SK-N-SH (cell line): ENCODE results near the gene CFAP20DC.

ENCODE experiments used
- EZH2phosphoT487 ChIP-seq: fragments of 200-600 bp; sonication (generic); IDR thresholded peaks from 2 replicates; pipeline ENCODE4 v1.6.1; 2017; ENCODE audit warnings: low read depth, mixed run types, mild to moderate bottlenecking, antibody characterized with exemption, moderate library complexity, borderline replicate concordance
- FOXJ3 ChIP-seq: sonication (generic); formaldehyde crosslinking; IDR thresholded peaks from 2 replicates; pipeline ENCODE4 v1.5.1; 2020; ENCODE audit warnings: mild to moderate bottlenecking, missing genetic modification reagents
- GATA2 ChIP-seq: sonication (generic); formaldehyde crosslinking; IDR thresholded peaks from 2 replicates; pipeline ENCODE4 v1.5.0; 2020; ENCODE audit warnings: mild to moderate bottlenecking, missing genetic modification reagents
- JUND ChIP-seq: IDR thresholded peaks from 2 replicates; pipeline ENCODE4 v1.4.0; 2012
- MXI1 ChIP-seq: IDR thresholded peaks from 2 replicates; pipeline ENCODE4 v1.6.1; 2012; ENCODE audit warnings: mild to moderate bottlenecking, low read depth, low read length, improper control_type of control experiment
- NRF1 ChIP-seq: IDR thresholded peaks from 2 replicates; pipeline ENCODE4 v1.6.1; 2012; ENCODE audit warnings: low read depth, mild to moderate bottlenecking, low read length
- POLR2AphosphoS5 ChIP-seq: IDR thresholded peaks from 2 replicates; pipeline ENCODE4 v1.6.1; 2012; ENCODE audit warnings: low read depth, low read length
- RAD21 ChIP-seq: IDR thresholded peaks from 2 replicates; pipeline ENCODE4 v1.6.1; 2012; ENCODE audit warnings: mild to moderate bottlenecking, low read length
- RXRA ChIP-seq: IDR thresholded peaks from 2 replicates; pipeline ENCODE4 v1.4.0; 2012; ENCODE audit warnings: low read depth, mild to moderate bottlenecking, borderline replicate concordance
- SIN3A ChIP-seq: IDR thresholded peaks from 2 replicates; pipeline ENCODE4 v1.6.1; 2012; ENCODE audit warnings: low read depth, mild to moderate bottlenecking, low read length, moderate library complexity, borderline replicate concordance
- SMC3 ChIP-seq: IDR thresholded peaks from 2 replicates; pipeline ENCODE4 v1.6.1; 2012; ENCODE audit warnings: low read depth, low read length, improper control_type of control experiment
- TAF1 ChIP-seq: IDR thresholded peaks from 2 replicates; pipeline ENCODE4 v1.6.1; 2012; ENCODE audit warnings: low read depth, mild to moderate bottlenecking, low read length, moderate library complexity, borderline replicate concordance
- TF ChIP-seq, protein P1 (sequence below): fragments of 200-600 bp; sonication (generic); IDR thresholded peaks from 2 replicates; pipeline ENCODE4 v1.6.1; 2017; ENCODE audit warnings: antibody characterized with exemption, mild to moderate bottlenecking, moderate library complexity
- TF ChIP-seq, protein P2 (sequence below): IDR thresholded peaks from 2 replicates; pipeline ENCODE4 v1.4.0; 2012; ENCODE audit warnings: low read depth, borderline replicate concordance

DNA sequence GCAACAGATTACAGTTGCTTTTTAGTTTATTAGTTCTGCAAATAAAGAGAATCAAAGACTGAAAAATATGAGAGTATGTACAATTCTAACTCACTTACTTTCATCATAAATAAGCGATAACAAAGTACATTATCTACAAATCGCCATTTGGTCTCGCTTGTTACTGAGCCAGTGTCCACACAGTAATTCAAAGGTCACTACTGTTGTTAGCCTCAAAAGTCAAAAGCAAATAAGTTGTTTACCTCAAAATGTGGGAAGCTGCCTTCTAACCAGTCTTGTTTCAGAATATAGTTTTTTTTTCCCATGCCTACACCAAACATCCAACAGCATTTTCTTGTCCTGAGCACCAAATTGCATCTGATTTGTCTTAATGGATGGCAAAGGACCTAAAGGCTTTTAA lies 255.9 kb downstream of the CFAP20DC start:
- TF ChIP-seq MXI1 (no peak), FOXJ3 (CRISPR knock-in tag) (no peak), RAD21 (no peak), GATA2 (no peak), SMC3 (no peak), SIN3A (no peak), POLR2AphosphoS5 (no peak), EZH2phosphoT487 (no peak), RXRA (no peak), JUND (no peak), TAF1 (no peak), NRF1 (no peak)
- TF ChIP-seq, protein P1, sequence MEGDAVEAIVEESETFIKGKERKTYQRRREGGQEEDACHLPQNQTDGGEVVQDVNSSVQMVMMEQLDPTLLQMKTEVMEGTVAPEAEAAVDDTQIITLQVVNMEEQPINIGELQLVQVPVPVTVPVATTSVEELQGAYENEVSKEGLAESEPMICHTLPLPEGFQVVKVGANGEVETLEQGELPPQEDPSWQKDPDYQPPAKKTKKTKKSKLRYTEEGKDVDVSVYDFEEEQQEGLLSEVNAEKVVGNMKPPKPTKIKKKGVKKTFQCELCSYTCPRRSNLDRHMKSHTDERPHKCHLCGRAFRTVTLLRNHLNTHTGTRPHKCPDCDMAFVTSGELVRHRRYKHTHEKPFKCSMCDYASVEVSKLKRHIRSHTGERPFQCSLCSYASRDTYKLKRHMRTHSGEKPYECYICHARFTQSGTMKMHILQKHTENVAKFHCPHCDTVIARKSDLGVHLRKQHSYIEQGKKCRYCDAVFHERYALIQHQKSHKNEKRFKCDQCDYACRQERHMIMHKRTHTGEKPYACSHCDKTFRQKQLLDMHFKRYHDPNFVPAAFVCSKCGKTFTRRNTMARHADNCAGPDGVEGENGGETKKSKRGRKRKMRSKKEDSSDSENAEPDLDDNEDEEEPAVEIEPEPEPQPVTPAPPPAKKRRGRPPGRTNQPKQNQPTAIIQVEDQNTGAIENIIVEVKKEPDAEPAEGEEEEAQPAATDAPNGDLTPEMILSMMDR = no peak
- TF ChIP-seq, protein P2, sequence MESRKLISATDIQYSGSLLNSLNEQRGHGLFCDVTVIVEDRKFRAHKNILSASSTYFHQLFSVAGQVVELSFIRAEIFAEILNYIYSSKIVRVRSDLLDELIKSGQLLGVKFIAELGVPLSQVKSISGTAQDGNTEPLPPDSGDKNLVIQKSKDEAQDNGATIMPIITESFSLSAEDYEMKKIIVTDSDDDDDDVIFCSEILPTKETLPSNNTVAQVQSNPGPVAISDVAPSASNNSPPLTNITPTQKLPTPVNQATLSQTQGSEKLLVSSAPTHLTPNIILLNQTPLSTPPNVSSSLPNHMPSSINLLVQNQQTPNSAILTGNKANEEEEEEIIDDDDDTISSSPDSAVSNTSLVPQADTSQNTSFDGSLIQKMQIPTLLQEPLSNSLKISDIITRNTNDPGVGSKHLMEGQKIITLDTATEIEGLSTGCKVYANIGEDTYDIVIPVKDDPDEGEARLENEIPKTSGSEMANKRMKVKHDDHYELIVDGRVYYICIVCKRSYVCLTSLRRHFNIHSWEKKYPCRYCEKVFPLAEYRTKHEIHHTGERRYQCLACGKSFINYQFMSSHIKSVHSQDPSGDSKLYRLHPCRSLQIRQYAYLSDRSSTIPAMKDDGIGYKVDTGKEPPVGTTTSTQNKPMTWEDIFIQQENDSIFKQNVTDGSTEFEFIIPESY = no peak
